ENCODE measurements around the gene SLC35D2.

- TF ChIP-seq CTCF (IDR thresholded peaks at IDR 0.05) (no peak), POLR2A (IDR thresholded peaks at IDR 0.05) (no peak)
These were observed 5.3 kb downstream of the SLC35D2 start for GRCh38 chr9:96378187-96378586.

Data from heart left ventricle (tissue), 13 donors.